ENCODE data around the gene OXCT1.
"Not testable (repeated sequence)": the region's sequence is repeated elsewhere in the genome, so short reads cannot be mapped to it uniquely, and the experiment has no call there.

OXCT1 gene

DNA sequence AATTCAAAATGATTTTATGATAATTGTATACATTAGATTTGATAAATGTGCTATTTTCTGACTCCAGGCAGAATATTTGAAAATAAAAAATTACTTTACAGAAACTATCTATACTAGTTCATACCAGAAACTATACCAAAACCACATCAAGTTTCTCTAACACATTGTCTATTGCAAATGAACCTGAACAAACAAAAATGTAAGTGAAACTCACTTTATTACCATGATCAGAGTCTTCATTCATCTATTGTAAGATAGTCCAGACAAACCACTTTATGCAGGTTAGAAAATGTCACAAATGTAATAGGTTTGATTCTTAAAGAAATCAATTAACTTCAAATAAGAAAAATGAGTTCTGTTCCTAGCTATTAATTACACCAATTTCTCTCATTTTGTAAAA, 99.4 kb downstream of the OXCT1 start:
- no peak for DNase-seq

DNA sequence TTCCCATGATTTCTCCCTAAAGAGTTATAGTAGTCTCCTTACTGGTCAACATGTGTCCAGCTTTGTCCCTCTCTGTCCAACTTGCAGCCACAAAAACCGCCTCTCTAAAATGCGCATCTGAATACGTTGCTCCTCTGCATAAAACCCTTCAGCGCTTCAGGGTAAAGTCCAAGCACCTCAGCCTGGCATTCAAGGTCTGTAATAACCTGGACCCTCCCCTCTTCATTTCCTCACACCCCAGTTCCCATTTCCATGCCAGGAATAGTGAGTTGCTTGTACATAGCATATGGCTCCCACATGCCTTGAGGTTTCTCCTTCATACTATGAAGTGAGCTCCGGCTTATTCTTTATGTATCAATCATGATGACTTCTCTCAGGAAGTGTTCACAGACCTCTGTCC, 101.5 kb downstream of the OXCT1 start:
- DNase-seq: no peak

DNA sequence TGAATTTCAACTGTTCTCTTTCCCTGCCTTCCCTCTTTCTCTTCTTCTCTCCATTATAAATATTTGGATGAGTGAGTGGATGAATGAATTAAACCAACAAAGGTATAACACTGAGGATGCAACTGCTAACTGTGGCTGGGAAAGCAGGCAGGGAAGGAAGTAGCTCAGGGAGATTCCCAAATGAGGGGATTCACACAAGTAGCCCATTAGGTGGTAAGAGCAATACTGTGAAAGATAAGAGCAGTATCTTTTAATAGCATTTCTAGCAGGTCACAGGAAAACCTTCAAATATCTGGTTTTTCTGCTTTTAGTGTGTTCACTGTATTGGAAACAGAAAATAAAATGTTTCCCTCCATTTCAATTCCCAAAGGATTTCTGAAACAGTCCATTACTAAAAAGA, 105.6 kb downstream of the OXCT1 start:
- DNase-seq: no peak

DNA sequence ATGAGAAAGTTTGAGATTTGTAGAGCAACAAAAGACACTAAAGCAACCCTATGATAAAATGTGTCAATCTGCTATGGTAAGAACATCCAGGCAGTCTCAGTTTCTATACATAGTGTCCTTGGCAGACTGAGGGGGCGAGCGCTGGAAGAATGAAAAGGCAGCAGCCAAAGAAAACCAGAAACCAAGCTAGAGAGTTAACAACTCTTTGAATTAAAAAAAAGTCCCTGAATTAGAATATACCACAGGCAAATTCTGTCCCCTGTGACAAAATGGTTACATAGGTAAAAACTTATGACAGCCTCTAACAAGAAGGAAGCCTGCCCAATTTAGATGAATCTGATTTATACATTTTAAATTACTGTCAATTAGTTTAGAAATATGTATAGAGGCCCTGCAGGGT, 106.7 kb downstream of the OXCT1 start:
- DNase-seq: no peak

DNA sequence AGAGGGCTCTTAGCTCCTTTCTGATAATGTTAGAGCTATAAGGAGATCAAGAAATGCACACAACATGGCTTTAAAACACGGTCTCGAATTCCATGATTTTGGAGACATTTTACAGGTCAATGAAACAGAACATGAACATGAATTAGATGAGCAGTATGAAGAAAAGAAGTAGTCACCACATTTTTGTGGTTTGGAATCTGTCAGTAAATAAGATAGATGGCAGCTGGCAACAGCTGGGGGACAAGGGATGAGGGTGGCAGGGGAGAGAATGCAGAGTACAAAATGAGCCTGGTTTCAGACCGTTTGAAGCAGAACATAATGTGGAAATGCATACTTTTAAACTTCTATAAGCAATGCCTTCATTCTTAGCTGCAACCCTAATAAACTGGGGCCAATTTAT, 107.1 kb downstream of the OXCT1 start:
- DNase-seq: no peak

DNA sequence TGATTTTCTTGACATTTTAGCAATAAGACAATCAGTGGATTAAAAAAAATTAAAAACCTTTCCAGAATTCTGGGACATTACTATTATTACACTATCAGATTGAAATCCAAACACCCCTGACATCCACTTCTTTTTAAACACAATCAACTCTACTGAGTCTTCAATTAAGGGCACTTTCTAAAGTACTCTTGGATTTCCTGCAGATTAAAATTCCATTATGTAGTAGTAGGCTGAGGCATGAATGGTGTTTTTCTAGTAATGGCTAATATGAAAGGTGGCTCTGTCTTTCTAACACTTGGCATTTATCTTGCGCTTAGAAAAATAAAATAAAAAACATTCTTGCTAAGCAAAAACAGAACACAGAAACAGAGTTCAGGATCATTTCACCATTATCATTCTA, 107.8 kb downstream of the OXCT1 start:
- DNase-seq: no peak

DNA sequence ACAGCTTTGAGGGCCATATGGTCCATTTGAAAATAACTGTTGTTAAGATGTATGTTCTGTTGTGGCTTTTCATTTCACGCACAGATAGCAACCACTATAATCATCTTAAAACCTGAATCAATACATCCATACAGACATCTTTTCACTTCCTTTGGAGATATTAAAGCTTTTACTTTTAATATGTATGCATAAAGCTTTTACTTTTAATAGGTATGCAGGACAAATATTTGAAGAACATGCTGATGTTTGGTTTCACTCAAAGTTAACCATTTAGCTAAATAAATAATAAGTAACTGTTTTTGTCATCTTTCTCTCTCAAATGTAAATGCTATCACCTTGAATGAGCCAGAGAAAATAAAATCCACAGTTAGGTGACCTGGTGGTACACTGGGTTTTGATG, 108.6 kb downstream of the OXCT1 start:
- no peak for DNase-seq

DNA sequence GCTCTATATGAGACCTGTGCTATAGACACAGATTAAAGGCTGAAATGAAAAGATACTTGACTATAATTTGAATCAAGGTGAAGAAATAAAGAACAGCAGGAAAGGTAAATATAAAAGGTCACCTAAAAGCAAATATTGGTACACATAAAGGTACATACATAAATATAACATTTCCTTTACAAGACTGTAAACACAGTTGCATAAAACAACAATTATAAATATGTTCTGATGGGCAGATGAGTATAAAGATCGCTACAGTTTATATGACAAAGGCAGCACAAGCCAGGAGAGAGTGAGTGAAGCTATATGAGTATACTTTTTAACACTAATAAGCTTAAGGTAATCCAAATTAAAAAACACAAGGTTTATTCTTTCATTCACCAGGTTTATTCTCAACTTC, 114.5 kb downstream of the OXCT1 start:
- DNase-seq: no peak

DNA sequence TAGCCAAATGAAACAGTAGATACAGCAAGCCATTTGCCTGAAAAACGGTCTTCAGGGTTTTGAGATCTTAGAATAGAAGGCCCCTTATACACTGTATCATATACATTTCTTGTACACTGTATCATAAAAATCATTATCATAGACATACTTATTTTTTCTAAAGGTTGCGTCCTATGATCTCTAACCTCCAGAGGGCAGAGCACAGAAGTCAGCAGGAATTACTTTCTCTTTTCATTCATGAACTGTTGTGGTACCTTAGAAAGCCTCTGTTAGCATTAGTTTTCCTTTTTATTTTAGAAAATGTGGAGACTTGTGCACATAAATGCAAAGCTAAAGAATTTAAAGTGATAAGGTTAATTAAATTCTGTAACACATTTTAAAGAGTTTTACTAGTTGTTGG, 115.4 kb downstream of the OXCT1 start:
- DNase-seq: no peak

DNA sequence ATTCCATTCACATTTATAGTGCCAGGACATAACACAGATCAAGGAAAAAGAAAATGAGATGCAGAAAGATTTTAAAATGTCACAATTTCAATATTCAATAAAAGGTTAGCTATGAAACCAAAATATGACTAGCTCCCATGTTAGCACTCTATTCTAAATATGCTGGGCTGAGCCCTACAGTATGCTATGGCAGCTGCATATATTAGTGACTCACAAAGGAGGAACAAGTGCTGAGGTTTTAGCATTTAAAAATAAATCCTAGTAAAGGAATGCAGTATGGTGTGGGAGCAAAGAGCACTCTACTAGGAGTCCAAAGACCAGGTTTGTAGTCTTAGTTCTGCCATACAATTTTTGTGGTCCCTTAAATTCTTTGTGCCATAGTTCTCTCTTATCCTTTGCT, 118.4 kb downstream of the OXCT1 start:
- DNase-seq: no peak

DNA sequence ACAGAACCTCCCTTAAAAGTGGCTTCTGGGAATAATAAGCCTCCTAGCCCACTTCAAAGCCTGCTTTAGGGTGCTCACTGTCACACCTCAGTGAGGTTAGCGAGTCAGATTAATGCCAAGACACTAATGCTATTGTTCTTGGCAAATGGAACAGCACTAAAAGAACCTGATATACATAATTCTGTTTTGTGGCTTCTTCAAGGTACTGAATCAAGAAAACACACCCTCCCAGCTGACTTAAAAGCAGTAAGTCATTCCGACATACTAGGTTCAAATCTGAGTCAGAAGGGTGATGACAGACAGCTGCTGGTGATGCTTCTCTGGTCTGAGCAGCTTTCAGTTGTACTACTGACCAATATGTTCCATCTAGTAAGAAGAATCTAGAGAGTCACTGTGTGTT, 121.6 kb downstream of the OXCT1 start:
- no peak for DNase-seq

DNA sequence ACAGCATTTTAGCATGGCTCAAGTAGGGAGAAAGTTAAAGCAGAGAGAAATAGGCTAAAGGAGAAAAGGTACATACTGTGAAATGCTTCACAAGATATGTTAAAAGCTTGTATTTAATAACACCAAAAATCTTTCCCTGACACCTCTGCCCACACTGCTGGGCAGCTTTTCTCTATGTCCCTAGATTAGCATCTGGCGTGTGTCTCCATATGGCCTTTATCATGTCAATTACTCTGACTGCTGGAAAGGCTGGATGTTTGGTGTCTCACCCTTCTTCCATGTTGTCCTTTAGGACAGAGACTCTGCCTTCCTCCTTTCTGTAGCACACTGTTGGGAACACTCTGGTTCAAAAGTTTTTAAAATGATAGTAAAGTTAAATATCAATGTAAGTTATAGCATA, 122.5 kb downstream of the OXCT1 start:
- no peak for DNase-seq

DNA sequence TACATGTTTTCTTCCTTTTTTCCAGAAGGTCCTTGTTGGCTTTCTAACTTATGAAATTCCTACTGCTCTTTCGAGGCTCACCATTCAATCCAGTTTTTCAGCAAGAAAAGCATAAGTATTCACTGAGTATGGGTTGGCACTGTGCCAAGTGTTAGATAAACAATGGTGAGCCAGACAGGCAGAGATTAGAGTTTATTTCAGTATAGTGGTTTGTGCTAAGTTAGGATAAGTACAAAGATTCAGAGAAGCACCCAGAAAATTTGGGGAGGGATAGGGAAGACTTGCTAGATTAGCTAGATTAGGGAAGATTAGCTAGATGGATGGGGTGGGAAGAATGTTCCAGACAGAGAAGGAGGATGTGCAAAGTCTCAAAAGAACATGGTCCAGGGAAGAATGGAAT, 122.9 kb downstream of the OXCT1 start:
- no peak for DNase-seq

DNA sequence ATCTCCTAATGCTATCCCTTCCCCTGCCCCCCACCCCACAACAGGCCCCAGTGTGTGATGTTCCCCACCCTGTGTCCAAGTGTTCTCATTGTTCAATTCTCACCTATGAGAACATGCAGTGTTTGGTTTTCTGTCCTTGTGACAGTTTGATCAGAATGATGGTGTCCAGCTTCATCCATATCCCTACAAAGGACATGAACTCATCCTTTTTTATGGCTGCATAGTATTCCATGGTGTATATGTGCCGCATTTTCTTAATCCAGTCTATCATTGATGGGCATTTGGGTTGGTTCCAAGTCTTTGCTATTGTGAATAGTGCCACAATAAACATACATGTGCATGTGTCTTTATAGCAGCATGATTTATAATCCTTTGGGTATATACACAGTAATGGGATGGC, 127.6 kb downstream of the OXCT1 start:
- DNase-seq: not testable (repeated sequence)

DNA sequence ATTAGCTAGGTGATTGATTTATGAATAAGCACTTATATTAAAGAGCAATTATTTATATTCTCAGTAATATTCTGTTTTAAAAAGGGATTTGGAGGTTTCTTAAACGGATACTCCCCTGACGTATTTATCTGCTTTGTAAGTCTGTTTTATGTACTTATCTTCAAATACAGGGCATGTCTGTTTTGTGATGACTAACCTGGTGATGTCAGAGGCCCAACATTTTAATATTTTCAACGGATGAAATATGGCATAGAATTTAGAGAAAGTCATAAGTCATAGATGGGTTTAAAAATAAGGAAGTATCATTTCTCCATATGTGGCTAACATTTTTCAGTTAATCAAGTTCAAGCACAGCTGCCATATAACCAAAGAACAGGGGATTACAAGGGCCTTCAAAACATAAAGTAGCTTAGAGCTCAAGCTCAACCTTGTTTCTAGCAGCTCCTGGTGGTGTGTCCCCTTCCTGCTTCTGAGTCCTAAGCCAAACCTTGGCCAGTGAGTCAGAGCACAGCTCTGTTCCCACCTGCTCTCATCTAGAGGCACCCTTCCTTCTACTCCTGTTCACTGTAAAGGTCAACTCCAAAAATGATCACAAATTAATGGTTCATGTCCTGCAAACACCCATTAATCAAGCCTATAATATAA, 131.4 kb downstream of the OXCT1 start:
- no peak for DNase-seq

DNA sequence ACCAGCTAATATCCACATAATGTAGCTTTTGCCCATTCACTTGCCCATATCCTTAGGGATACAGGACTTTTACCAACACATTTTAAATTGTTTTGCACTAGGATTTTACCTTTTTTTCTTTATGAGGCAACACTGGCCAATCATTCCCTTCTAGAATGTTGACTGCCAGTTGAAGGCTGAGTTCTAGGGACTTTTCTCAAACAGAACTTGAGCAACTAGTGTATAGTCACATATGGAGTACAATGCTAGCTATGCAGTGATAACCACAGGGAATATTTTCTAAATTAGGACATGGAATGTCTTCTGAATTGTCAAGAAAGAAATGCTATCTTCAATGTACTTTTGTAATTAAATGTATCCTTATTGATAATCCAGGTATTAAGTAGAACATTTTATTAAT, 133.6 kb downstream of the OXCT1 start:
- DNase-seq: no peak

DNA sequence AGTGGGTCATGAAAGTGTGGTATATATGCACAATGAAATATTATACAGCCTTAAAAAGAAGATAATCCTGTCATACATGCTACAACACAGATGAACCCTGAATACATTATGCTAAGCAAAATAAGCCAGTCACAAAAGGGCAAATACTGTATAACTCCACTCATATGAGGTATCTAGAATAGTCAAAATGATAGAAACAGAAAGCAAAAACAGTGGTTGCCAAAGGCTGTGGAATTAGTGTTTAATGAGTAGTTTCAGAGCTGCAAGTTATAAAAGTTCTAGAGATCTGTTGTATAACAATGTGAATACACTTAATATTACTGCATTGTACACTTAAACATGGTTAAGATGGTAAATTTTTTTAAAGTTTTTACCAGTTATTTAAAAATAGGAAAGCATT, 135.0 kb downstream of the OXCT1 start:
- no peak for DNase-seq

DNA sequence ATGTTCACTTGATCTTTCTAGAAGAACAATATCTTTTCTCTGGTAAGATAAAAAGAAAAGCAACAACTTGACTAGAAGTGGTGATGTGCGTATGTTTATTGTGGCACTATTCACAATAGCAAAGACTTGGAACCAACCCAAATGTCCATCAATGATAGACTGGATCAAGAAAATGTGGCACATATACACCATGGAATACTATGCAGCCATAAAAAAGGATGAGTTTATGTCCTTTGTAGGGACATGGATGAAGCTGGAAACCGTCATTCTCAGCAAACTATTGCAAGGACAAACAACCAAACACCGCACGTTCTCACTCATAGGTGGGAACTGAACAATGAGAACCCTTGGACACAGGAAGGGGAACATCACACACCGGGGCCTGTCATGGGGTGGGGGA, 140.8 kb downstream of the OXCT1 start:
- not testable (repeated sequence) for DNase-seq

DNA sequence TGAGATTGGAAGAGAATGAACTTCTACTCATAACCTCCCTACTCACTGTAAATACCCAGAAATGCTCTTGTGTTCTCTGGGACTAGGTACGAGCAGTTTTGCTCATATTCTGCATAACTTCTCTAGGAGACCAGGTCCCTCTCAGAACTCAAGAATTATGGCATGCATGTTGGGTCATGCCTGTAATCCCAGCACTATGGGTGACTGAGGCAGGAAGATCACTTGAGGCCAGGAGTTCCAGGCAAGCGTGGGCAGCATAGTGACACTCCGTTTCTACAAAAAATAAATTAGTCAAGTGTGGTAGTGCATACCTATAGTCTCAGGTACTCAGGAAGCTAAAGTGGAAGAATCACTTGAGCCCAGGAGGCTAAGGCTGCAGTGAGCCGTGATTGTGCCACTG, 141.9 kb downstream of the OXCT1 start:
- no peak for DNase-seq

DNA sequence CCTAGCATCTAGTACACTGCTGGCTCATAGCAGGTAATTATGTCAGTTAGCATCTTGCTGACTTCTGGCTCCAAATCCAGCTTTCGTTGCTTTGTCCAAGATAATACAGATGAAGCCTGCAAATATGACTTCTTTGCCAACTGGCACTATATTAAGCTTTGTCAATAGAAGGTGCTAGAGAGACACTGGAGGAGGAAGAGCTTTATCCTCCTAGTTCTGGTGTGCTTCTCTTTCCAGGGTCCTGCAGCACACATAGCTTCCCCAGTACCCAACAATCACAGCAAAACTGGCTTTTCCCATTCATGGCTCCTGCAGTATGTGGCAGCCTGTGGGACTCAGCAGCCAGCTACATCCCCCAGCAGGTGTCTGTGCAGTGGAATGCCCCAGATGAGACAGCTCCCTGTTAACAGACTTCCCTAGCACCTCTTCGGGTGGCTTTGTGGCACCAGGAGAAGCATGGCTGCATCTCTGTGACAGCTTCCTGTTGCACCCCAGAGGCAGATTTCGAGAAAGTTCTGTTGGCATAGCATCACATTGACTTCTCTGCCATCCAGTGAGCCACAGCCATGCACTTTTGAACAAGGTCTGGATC, 147.8 kb downstream of the OXCT1 start:
- no peak for DNase-seq

DNA sequence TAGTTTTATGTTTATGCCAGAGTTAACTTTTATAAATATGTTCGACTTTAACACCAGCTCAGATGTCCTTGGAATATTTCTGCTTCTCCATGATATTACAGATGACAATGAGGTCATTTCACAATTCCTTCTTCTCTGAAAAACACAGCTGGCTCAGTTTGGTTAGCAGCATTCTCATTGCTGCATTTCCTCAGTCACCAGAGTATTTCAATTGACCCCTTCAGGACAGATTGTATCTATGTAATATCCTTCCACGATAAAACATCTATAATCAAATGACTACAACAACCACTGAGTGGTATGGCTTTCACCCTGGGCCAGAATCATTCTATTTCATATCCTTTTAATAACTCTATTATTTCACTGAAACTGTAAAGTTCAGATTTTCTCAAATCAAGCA, 148.7 kb downstream of the OXCT1 start:
- no peak for DNase-seq

DNA sequence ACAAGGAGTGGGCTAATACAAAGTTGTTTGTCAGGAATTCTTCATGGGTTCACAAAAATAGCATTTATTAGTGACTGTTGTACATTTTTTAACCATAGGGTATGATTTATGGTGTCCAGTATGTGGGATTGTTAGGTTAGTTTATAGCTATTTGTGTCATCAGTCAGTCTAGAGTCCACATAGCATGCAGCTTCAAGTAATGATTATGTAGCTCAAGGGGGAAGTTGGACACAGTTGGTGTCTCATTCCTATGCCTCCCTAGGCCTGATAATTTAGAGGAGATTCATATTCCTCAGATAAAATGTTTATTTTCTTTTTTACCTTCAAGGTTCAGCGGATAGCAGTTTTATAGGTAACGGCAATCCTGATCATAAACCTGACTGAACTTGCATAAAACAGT, 153.8 kb downstream of the OXCT1 start:
- DNase-seq: no peak

DNA sequence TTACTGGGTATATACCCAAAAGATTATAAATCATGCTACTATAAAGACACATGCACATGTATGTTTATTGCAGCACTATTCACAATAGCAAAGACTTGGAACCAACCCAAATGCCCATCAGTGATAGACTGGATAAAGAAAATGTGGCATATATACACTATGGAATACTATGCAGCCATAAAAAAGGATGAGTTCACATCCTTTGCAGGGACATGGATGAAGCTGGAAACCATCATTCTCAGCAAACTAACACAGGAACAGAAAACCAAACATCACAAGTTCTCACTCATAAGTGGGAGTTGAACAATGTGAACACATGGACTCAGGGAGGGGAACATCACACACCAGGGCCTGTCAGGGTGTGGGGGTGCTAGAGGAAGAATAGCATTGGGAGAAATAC, 155.8 kb downstream of the OXCT1 start:
- DNase-seq: not testable (repeated sequence)

DNA sequence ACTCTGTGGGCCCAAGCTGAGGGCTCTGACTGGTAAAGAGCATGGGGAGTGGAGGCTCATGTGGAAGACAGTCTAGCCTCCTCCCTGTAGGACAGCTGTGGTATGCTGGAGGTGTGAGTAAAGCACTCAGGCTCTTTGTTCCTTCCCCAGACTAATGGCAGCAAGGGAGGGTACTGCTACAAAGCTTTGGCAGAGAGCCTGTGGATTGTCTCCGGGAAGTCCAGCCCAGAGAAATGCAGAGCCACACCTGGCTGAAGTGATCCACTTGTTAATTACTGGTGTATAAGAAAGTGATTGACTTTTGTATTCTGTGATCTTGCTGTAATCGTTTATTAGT, 161.7 kb downstream of the OXCT1 start:
- no peak for DNase-seq

DNA sequence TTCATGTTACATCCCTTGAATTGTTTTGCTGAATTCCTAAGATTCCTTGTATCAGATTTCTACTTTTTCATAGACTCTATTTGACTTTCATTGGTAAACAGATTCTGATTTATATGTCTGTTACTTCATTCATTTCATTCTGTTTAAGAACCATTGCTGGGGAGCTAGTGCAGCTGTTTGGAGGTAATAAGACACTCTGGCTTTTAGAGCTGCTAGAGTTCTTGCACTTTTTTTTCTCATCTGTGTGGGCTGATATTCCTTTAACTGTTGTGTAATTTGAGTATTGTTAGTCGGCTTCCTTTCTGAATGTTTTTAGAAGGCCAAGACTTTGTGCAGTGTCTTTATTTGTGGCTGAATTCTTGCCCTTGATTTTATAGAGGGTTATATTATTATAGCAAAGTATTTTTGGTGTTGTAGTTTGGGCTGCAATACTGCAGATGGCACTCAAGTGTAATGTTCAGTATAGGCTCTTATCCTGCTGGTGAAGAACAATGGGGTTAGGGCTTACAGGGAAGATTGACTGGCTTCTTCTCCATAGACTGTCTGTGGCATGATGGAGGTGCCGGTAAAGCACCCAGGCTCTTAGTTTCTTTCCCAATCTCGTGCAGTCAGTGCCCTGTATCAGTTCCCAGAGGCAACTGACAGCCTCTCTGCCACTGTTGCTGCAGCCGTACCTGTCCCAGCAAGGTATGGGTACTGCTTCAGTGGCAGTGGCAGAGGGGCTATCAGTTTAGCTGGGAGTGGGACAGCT, 162.2 kb downstream of the OXCT1 start:
- no peak for DNase-seq
